VCaP (cell line): Measurements from ENCODE around the gene FAM187B.
A peak's percentile ranks its signal among the peaks of the same experiment; 100 is the strongest.

Experiments
- H3K27ac ChIP-seq: fragments of 450-650 bp; 2 replicates; pipeline ENCODE4 v1.5.1; 2017
- CTCF ChIP-seq: fragments of 450-650 bp; conservative IDR thresholded peaks from 2 replicates; pipeline ENCODE4 v1.5.1; 2017; ENCODE audit warnings: mild to moderate bottlenecking, moderate library complexity

Gene FAM187B

GRCh38 chr19:35216833-35217648 is 11.5 kb downstream of the FAM187B start:
- no peak for TF ChIP-seq CTCF

GRCh38 chr19:35216016-35216832 is 12.3 kb downstream of the FAM187B start:
- no peak overlapping the region for H3K27ac ChIP-seq
- TF ChIP-seq CTCF: no peak

More at GRCh38 chr19:35216833-35217648, 11.5 kb downstream of the FAM187B start:
- H3K27ac ChIP-seq: no peak overlapping the region

- TF ChIP-seq CTCF: no peak
- peak overlapping the region; percentile 97 for H3K27ac ChIP-seq
These were observed 13.6 kb downstream of the FAM187B start for GRCh38 chr19:35214766-35215422.

- TF ChIP-seq CTCF: no peak
- H3K27ac ChIP-seq: peak overlapping the region; percentile 97
These were observed 14.6 kb downstream of the FAM187B start for GRCh38 chr19:35213663-35214632.

GRCh38 chr19:35212241-35212640 is 16.3 kb downstream of the FAM187B start:
- TF ChIP-seq CTCF: no peak
- peak overlapping the region; percentile 97; the same call in 1 of the 2 replicates for H3K27ac ChIP-seq

GRCh38 chr19:35211545-35212230 is 16.9 kb downstream of the FAM187B start:
- no peak for TF ChIP-seq CTCF
- peak overlapping the region; percentile 97; the same call in 1 of the 2 replicates for H3K27ac ChIP-seq
